ENCODE measurements around the gene EMC1.
"Not testable (repeated sequence)": the region's sequence is repeated elsewhere in the genome, so short reads cannot be mapped to it uniquely, and the experiment has no call there.

Gene EMC1

DNA sequence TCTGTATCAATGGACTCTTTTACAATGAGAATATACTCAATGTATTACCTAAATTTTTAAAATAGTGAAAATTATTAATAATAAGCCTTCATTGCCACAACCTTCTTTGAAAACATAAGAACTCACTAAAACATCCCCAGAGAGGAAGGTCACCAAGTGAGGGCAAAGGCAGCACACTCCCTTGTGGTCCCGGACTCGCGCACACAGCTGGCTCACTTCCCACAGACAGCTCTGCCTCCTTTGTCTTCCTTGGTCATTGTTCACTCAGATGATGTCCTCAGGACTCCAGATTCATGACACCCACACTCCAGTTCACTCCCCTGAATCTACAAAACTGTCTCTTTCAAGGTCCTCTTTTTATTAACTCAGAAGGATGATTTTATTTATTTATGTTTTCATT, 22.1 kb downstream of the EMC1 start:
- H3K9me3 ChIP-seq (ENCODE audit: low read depth, low read length), result no peaks in the 10 kb centered on the region
- H3K9ac ChIP-seq (ENCODE audit: insufficient read length), result no peak overlapping the region
- no peak for TF ChIP-seq EZH2 (IDR thresholded peaks at IDR 0.05)
- no peak for TF ChIP-seq POLR2AphosphoS5 (IDR thresholded peaks at IDR 0.05; ENCODE audit: borderline replicate concordance, low read depth, low read length)
- TF ChIP-seq FOXP2 (optimal IDR thresholded peaks at IDR 0.05; ENCODE audit: control extremely low read depth, extremely low read length, insufficient read depth), result no peak
- no peak overlapping the region for H3K27ac ChIP-seq
- H3K36me3 ChIP-seq (ENCODE audit: insufficient read depth, low read length), result peaks cover 87% of the 10 kb centered on the region
- H3K4me3 ChIP-seq, result no peak overlapping the region
- no peak for DNase-seq (ENCODE audit: low read depth, low spot score)

DNA sequence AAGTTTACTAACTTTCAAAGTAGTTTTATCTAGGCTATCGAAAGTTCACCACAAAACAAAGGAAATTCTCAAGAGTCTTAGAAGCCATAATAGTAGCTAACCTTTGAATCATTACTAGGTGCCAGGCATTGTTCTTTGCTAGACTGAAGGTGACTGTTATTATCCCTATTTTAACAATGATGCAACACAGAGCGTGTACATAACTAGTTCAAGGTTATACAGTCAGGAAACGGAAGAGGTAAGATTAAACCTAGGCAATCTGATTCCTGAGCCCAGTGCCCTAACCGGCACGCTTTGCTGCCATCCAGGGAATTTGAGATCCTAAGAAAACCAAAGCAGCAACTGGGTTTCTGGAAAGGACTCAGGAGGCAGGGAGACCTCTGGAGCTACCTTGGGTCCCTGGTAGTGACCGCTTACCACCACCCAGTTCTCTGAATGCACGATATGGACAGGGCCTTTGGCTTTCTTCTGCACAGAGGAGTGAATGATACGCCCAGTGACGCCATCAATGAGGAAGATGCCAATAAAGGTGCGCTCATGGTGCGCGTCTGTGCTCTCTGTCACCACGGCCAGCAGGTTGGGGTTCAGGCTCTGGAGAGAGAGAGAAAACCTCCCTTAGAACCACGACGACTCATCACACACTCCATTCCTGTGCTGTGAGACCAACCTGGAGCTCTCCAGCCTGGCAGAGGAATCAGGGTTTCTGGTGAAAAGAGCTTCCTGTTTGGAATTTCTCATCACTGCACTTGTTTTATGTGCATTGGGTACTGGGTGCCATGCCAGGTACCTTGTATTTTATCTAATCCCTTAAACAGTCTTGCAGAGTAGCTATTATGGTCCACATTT, 28.1 kb downstream of the EMC1 start:
- TF ChIP-seq FOXP2 (optimal IDR thresholded peaks at IDR 0.05; ENCODE audit: control extremely low read depth, extremely low read length, insufficient read depth) (no peak), EZH2 (IDR thresholded peaks at IDR 0.05) (no peak), POLR2AphosphoS5 (IDR thresholded peaks at IDR 0.05; ENCODE audit: borderline replicate concordance, low read depth, low read length) (no peak)
- Histone ChIP-seq H3K9me3 (ENCODE audit: low read depth, low read length) (no peaks in the 10 kb centered on the region), H3K36me3 (ENCODE audit: insufficient read depth, low read length) (peaks cover 90% of the 10 kb centered on the region), H3K9ac (ENCODE audit: insufficient read length) (no peak overlapping the region), H3K4me3 (no peak overlapping the region), H3K27ac (no peak overlapping the region)
- DNase-seq (ENCODE audit: low read depth, low spot score), result no peak

DNA sequence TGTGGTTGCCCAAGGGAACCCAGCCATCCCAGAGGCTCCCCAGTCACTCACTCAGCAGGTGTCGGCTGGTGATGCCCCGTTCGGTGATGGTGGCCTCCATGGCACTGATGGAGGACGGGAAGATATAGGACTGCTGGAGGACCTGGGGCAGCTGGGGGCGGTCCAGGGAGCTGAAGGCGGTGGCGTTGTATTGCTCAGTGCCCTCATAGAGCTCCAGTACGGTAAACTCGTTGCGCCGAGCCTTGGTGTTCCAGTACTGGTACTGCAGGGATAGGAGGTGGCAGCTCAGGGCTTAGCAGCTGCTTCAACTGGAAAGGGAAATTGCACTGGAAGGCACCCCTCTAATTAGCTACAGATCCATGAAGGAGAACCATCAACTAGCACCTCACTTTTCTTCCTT, 28.8 kb downstream of the EMC1 start:
- Histone ChIP-seq H3K4me3 (no peak overlapping the region), H3K36me3 (ENCODE audit: insufficient read depth, low read length) (peaks cover 94% of the 10 kb centered on the region), H3K9ac (ENCODE audit: insufficient read length) (no peak overlapping the region), H3K27ac (no peak overlapping the region), H3K9me3 (ENCODE audit: low read depth, low read length) (no peaks in the 10 kb centered on the region)
- TF ChIP-seq POLR2AphosphoS5 (IDR thresholded peaks at IDR 0.05; ENCODE audit: borderline replicate concordance, low read depth, low read length), result no peak
- no peak for TF ChIP-seq EZH2 (IDR thresholded peaks at IDR 0.05)
- no peak for TF ChIP-seq FOXP2 (optimal IDR thresholded peaks at IDR 0.05; ENCODE audit: control extremely low read depth, extremely low read length, insufficient read depth)
- no peak for DNase-seq (ENCODE audit: low read depth, low spot score)

DNA sequence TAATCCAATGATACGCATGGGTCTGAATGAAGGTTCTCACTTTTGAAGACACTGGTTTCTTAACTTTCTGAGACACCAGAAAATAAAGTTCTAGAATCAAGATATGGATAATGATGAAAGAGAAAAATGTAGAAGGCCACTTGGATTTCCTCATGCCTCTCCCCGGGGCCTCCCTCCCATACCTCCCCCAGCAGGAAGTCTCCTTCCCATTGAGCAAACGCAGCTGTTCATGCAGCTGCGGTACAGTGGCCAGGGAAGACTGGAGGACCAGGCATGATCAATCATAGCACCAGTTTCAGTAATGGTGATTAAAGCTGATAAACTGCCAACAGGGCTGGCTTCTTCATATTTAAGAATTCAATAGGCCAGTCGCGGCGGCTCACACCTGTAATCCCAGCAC, 30.3 kb downstream of the EMC1 start:
- Histone ChIP-seq H3K27ac (no peak overlapping the region), H3K9me3 (ENCODE audit: low read depth, low read length) (no peaks in the 10 kb centered on the region), H3K9ac (ENCODE audit: insufficient read length) (no peak overlapping the region), H3K4me3 (no peak overlapping the region), H3K36me3 (ENCODE audit: insufficient read depth, low read length) (peaks cover 88% of the 10 kb centered on the region)
- TF ChIP-seq FOXP2 (optimal IDR thresholded peaks at IDR 0.05; ENCODE audit: control extremely low read depth, extremely low read length, insufficient read depth) (no peak), POLR2AphosphoS5 (IDR thresholded peaks at IDR 0.05; ENCODE audit: borderline replicate concordance, low read depth, low read length) (peak; percentile 16; the same call in 1 of the 2 replicates), EZH2 (IDR thresholded peaks at IDR 0.05) (no peak)
- DNase-seq (ENCODE audit: low read depth, low spot score), result no peak

DNA sequence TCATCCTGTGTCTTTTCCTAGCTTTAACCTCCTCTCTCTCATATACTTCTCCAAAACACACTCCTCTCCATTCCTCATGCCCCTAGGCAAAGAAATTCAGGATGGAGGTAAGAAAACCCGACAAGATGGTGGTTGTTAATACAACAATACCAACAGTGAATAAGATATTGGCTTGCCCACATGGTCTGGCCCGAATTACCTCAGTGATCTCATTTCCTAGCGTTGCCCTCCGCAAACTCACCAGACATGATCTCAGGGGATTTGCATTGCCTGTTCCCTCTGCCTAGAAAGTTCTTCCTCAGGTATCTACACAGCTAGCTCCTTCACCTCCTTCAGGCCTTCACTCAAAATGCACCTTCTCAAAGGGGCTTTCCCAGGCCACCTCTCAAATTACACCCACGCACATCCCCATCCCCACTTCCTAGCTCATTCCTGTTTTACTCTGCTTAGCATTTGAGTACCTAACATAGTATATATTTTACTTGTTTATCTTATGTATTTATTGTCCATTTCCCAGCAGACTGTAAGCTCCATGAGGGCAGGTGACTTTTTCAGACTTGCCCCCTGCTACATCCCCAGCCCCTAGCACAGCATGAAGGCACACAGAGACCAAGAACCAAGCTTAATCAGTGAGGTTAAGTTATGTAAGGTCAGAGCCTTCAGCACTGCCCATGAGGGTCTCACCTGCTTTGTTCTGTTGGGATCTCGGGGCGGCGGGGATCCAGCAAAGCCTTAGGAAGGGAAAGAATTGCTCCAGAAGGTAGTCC, 31.1 kb downstream of the EMC1 start:
- TF ChIP-seq FOXP2 (optimal IDR thresholded peaks at IDR 0.05; ENCODE audit: control extremely low read depth, extremely low read length, insufficient read depth), result no peak
- TF ChIP-seq POLR2AphosphoS5 (IDR thresholded peaks at IDR 0.05; ENCODE audit: borderline replicate concordance, low read depth, low read length), result no peak; the same call in 1 of the 2 replicates
- no peak for TF ChIP-seq EZH2 (IDR thresholded peaks at IDR 0.05)
- no peak for DNase-seq (ENCODE audit: low read depth, low spot score)
- H3K36me3 ChIP-seq (ENCODE audit: insufficient read depth, low read length), result peaks cover 87% of the 10 kb centered on the region

DNA sequence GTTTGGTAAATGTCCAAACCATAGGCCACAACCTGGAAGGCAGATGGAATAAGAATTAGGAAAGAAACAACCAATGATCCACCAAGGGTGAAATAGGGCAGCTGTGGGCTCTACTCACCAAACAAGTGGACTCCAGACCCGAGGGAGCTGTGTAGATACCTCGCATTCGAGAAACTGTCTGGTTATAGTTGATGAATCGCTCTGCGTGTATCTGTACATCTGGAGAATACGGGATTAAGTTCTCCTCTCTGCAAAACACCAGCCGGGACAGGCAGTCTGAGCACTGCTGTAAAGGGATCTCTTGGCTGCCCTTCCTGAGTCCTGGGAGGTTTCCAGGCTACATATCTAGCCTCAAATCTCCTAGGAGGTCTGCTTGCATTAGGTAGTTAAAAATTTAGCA, 31.9 kb downstream of the EMC1 start:
- TF ChIP-seq POLR2AphosphoS5 (IDR thresholded peaks at IDR 0.05; ENCODE audit: borderline replicate concordance, low read depth, low read length) (no peak), FOXP2 (optimal IDR thresholded peaks at IDR 0.05; ENCODE audit: control extremely low read depth, extremely low read length, insufficient read depth) (no peak), EZH2 (IDR thresholded peaks at IDR 0.05) (no peak)
- peaks cover 83% of the 10 kb centered on the region for H3K36me3 ChIP-seq (ENCODE audit: insufficient read depth, low read length)
- DNase-seq (ENCODE audit: low read depth, low spot score), result no peak
- H3K9me3 ChIP-seq (ENCODE audit: low read depth, low read length), result no peaks in the 10 kb centered on the region
- H3K4me3 ChIP-seq, result no peak overlapping the region
- H3K9ac ChIP-seq (ENCODE audit: insufficient read length), result no peak overlapping the region
- H3K27ac ChIP-seq, result no peak overlapping the region

More for the DNA sequence above, 31.1 kb downstream of the EMC1 start:
- Histone ChIP-seq H3K9ac (ENCODE audit: insufficient read length) (no peak overlapping the region), H3K4me3 (no peak overlapping the region), H3K9me3 (ENCODE audit: low read depth, low read length) (no peaks in the 10 kb centered on the region), H3K27ac (no peak overlapping the region)

DNA sequence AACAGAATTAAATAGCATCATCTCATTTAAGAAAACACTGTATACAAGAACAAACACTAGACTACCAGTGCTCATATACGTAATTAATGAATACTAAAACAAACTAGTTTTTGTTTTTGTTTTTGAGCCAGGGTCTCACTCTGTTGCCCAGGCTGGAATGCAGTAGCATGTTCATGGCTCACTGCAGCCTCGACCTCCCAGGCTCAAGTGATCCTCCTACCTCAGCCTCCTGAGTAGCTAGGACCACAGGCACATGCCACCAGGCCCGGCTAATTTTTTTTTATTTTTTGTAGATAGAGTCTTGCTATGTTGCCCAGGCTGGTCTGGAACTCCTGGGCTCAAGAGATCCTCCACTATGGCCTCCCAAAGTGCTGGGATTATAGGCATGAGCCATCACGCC, 34.7 kb downstream of the EMC1 start:
- not testable (repeated sequence) for H3K27ac ChIP-seq; H3K9me3 ChIP-seq (ENCODE audit: low read depth, low read length); H3K4me3 ChIP-seq; DNase-seq (ENCODE audit: low read depth, low spot score); H3K9ac ChIP-seq (ENCODE audit: insufficient read length)
- H3K36me3 ChIP-seq (ENCODE audit: insufficient read depth, low read length), result peaks cover 79% of the 10 kb centered on the region

DNA sequence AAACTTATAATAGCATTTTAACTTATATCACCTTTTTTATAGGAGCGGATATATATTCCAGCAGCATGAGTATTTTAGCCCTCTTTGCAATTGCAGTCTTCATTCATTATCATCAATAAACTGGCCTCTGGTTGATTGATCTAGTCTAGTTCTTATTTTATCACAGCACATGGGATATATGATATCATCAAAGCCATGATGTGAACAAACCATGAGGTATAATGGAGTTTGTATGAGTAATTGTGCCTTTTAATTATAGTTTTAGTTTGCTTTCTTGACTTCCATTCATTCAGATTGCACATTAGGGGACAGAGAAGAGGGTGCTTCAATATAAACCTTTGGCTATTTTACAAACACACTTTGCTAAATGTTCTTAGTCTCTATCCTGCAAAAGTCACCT, 37.7 kb downstream of the EMC1 start:
- no peaks in the 10 kb centered on the region for H3K9me3 ChIP-seq (ENCODE audit: low read depth, low read length)
- TF ChIP-seq EZH2 (IDR thresholded peaks at IDR 0.05) (no peak), FOXP2 (optimal IDR thresholded peaks at IDR 0.05; ENCODE audit: control extremely low read depth, extremely low read length, insufficient read depth) (no peak), POLR2AphosphoS5 (IDR thresholded peaks at IDR 0.05; ENCODE audit: borderline replicate concordance, low read depth, low read length) (no peak)
- no peak overlapping the region for H3K9ac ChIP-seq (ENCODE audit: insufficient read length)
- H3K36me3 ChIP-seq (ENCODE audit: insufficient read depth, low read length), result peaks cover 49% of the 10 kb centered on the region
- H3K4me3 ChIP-seq, result no peak overlapping the region
- no peak for DNase-seq (ENCODE audit: low read depth, low spot score)
- H3K27ac ChIP-seq, result no peak overlapping the region
